NCI-H2227 (cell line): Measurements from ENCODE around the gene CTAGE1.
A peak's percentile ranks its signal among the peaks of the same experiment; 100 is the strongest.
"Not testable (repeated sequence)": the region's sequence is repeated elsewhere in the genome, so short reads cannot be mapped to it uniquely, and the experiment has no call there.

ENCODE experiments used
- DNase-seq: peaks from one replicate; lab custom pipeline; 2025; ENCODE audit not compliant: unreplicated experiment; lab: John Stamatoyannopoulos, UW

CTAGE1 gene

DNA sequence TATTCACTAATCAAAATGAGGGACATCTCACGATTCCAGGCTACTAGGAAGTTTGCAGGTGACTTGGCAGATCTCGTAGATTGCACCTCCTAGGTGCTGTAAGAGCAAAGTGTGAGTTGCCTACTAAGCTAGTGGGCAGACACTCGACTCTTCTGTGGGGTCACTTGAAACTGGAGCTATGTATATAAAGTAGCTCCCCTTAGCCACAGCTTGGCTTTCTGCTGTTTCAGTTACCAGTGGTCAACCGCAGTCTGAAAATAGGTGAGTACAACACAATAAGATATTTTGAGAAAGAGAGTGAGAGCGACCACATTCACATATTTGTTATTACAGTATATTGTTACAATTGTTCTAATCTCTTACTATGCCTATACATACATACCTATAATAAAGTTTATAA, 23.3 kb downstream of the CTAGE1 start:
- DNase-seq = no peak

DNA sequence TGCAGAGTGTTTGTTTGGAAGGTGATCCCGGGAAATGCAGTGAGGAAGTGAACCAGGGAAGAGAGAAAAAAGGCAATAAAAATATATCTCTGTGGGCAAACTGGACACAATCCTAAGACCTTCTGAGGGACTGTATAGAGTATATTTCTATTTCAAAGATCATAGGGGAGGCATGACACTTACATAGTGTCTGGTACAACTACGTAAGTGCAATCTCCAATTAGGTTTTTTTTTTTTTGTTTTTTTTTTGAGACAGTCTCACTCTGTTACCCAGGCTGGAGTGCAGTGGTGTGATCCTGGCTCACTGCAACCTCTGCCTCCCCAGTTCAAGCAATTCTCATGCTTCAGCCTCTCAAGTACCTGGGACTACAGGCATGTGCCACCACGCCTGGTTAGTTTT, 24.6 kb downstream of the CTAGE1 start:
- DNase-seq = not testable (repeated sequence)

DNA sequence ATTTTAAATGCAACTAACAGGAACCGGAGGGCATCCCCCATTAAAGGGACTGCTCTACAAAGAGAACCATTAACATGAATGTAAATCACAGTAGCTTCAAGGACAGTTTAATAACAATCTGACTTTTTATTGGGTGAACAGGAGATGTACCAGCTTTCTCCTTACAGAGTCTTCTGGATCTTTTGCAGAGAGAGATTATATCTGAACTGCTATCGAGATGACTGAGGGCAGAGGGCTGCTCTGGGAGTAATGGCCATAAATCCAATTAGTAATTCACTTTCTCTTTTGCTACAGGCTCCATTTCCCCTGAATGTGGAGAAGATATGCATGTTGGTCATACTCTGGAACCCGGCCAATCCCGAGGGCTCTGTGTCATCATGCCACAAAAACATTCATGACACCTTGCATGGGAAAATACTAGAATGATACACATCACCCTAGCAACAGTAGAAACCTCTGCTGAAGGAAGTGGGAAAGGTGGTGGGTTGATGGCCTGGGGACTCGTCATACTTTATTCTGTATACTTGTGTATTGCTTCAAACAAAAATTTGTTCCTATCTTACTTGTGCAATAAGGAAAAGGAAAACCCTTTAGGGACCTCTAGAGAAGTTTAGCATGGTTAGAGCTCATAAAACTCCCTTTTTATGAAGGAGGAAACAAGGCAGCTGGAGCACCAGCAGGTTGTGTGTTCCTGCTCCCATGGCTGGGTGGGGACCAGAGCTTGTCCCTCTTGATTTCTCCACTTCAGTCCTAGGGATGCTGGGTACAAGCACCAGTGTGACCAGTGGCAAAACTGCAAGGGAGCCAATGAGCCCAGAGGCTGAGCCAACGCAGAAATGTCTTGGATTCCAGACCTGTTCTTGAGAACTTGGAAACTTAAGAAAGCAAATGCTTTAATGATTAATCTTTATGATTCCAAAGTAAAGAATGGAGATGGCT, 26.0 kb downstream of the CTAGE1 start:
- DNase-seq = no peak

DNA sequence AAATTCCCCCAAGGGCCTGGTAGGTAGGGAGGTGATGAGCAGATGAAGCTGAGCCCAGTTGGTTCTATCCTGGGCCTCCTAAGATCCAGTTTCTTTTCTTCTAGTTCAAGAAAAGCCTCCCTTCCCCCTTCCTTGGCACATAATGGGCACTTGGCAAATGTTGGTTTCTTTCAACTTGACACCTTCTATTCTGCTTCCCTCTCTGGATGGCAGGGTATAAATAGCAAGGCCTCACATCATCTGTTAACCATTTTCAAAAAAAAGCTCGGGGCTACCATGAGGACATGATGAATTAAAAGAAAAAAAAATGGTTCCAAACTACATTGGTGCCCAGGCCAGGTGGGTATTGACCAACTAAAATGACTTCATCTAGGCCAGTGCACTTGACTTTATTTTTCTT, 29.9 kb downstream of the CTAGE1 start:
- DNase-seq = no peak

DNA sequence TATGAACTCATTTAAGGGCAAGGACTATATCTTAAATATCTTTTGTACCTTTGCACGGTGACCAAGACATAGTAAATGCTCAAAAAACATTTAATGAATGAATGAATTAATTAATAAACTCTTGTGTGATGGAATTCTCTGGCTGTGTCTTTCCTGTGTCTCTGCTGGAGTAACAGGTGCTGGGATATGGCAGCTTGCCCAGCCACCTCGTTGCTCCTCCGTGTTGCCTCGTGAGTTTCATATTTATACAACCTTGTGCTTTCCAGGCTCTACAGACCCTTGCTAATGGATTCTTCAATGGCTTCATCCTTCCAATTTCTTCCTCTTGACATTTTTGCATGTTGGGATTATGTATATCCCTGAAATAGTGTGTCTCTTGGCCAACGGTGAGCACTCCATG, 30.4 kb downstream of the CTAGE1 start:
- no peak for DNase-seq

DNA sequence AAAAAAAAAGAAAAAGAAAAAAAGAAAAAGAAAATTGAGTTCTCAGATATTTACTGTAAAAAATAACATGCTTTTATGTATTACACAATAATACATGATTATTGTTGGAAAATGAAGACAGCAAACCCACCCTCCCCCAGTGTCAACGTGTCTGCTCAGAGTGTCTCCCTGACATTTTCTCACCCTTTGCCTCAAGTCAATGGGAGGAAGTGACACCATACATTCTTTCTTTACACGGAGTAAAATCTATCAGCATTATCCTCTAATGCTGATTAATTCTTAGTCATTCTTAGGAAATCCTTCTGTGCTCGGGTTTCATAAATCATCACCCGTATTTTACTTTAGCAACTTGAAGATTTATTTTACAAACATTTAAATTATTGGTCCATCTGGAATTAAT, 32.0 kb downstream of the CTAGE1 start:
- DNase-seq = no peak

DNA sequence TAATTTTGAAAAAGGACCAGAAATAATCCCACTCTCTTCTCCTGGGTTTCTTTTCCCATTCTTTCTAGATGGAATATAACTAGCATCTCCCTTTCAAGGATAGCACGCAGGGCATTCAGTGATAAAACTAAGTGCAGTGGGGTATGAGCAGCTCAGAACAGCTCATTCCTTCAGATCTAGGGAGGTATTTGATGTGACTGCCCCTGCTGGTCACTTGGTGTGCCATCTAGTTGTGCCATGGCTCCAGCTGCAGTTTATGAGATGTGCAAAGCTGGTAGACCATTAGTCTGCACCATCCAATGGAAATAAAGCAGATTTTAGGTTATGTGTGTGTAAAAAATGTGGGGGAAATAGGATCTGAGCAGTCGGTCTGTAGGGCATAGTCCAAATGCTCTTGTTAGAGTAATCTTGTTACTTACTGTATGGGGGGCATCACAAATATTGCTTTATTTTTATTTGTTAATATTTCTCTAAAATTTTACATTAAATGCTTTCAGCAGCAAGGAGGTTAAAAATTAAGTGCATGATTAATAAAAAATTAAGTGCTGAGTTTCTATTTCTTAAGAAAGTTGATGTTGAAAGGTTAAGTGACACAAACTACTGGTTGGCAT, 38.9 kb downstream of the CTAGE1 start:
- DNase-seq = peak; percentile 1

DNA sequence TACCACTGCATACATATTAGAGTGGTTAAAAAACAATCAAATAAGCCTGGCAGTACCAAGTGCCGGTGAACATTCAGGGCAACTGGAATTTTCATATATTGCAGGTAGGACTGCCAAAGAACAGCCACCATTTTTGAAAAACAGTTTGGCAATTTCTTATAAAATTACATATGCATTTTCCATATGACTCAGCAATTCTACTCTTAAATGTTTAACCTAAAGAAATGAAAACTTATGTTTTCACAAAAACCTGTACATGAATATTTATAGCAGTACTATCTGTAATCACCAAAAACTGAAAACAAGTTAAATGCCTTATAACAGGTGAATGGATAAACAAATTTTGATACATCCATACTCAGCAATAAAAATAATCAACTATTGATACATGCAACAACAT, 39.9 kb downstream of the CTAGE1 start:
- DNase-seq = no peak

DNA sequence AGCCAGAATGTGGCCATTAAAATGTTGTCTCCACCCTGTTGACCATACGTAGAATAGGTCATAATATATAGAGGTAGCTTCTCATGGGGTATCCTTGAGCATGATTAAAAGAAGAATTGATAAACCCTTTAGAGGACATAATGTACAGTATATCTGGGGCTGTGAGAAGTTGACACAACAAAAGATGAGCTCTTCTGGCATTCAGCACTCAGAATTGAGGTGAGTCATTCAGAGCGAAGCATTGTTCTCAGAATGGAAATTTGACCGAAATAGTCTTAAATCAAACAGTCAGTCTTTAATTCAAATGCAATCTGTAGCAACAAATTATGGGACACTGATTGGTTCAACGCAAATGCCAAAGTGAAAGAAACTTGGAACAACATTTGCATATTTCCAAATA, 47.3 kb downstream of the CTAGE1 start:
- DNase-seq = no peak

DNA sequence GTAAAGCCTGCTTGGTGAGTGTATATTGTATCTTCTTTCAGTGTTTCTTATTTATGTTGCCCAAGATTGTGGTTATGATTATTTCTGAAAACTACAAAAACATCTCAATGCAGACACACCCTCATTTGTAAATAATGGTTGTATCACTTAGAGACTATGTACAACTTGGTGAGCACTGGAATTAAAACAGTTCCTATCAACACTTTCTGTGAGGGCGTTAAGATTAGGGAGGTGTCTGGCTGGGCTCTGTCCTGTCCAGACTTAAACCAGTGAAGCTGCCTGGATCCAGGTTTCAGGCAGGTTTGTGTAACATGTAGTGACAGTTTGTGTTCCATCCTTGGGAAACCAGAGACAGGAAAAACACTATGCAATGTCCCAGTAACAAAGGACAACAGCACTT, 49.7 kb downstream of the CTAGE1 start:
- DNase-seq = no peak

DNA sequence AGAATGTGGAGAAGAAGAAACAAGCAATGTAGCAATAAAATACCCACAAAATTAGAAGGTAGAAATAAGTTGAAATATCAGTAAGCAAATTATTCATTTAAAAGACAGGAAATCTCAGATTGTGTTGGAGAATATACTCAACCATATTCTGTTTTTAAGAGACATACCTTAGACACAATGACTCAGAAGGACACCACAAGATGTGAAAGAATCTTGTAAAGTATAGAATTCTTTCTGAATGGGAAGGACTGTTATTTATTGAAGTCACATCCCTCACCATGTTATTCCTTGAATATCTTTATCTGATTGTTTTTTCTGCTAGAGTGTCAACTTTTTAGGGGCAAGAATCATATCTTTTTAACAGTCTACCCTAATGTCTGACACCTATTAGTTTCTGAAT, 50.4 kb downstream of the CTAGE1 start:
- DNase-seq = no peak

DNA sequence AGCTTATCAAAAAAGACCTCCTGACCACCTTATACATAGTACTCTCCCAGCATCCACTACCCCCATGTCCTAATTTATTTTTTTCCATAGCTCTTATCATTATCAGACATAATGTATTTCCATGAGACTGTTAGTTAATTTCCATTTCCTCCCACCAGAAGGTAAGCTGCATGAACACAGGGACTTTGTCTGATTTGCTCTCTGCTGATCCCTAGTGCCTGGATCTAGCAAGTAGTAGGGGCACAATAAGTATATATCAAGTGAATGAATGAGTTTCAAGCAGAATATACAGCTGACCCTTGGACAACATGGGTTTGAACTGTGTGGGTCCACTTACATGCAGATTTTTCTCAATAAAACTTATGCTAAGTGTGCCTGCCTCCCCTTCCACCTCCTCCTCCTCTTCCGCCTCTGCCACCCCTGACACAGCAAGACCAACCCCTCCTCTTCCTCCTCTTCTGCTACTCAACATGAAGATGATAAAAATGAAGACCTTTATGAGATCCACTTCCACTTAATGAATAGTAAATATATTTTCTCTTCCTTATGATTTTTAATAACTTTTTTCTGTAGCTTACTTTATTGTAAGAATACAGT, 53.8 kb downstream of the CTAGE1 start:
- no peak for DNase-seq
